ENCODE results near the gene TRIO.

- no peak for TF ChIP-seq CTCF (IDR thresholded peaks at IDR 0.05)
- no peak for TF ChIP-seq POLR2A (IDR thresholded peaks at IDR 0.05)
Observed at GRCh38 chr5:14504816-14505215, 361.7 kb downstream of the TRIO start.
